ENCODE measurements around the gene ZNF710. TPM values are rescaled to one million over a fixed set of nuclear protein-coding genes. Genes with fewer than 3 reads are reported as not detected.

The ZNF710 gene
- total RNA-seq, 1 experiment from 2014 or later = 10.0 TPM

- TF ChIP-seq EGR1 (IDR thresholded peaks at IDR 0.05; ENCODE audit: low read depth) (no peak), SIN3A (IDR thresholded peaks at IDR 0.05; ENCODE audit: low read depth) (no peak), FOSL1 (IDR thresholded peaks at IDR 0.05; ENCODE audit: low read depth) (no peak), SRF (IDR thresholded peaks at IDR 0.05; ENCODE audit: low read depth) (no peak), EZH2 (IDR thresholded peaks at IDR 0.05) (no peak), ELF1 (IDR thresholded peaks at IDR 0.05; ENCODE audit: borderline replicate concordance, low read depth) (no peak), POLR2AphosphoS5 (IDR thresholded peaks at IDR 0.05; ENCODE audit: low read depth, low read length) (no peak), ZBTB33 (IDR thresholded peaks at IDR 0.05; ENCODE audit: extremely low read depth, insufficient replicate concordance, low read length) (no peak)
These were observed 12.4 kb downstream of the ZNF710 start (continued) for GRCh38 chr15:90013503-90013937.

- Histone ChIP-seq H3K27ac (ENCODE audit: low read depth, low read length) (no peak overlapping the region), H2AFZ (ENCODE audit: low read depth, low read length, poor library complexity, severe bottlenecking) (no peak overlapping the region), H3K27me3 (ENCODE audit: insufficient read depth, low read length) (no peaks in the 10 kb centered on the region), H3K9me2 (ENCODE audit: insufficient read depth) (no peaks in the 10 kb centered on the region), H3K79me2 (ENCODE audit: insufficient read depth, low read length) (peaks cover 6% of the 10 kb centered on the region; the same call in 1 of the 2 replicates), H3K9ac (ENCODE audit: low read length) (no peak overlapping the region), H3K4me2 (ENCODE audit: low read length) (no peak overlapping the region), H3K4me3 (replicated peaks in 1 of 2; ENCODE audit: low read depth in 1 of 2, low read length in 2 of 2) (no peak overlapping the region), H3K36me3 (ENCODE audit: control insufficient read depth in 1 of 2, insufficient read depth in 2 of 2, low read length in 2 of 2) (no peaks in the 10 kb centered on the region), H4K20me1 (ENCODE audit: insufficient read depth) (no peaks in the 10 kb centered on the region), H3K4me1 (ENCODE audit: control insufficient read depth in 1 of 2, insufficient read depth in 2 of 2, low read length in 2 of 2) (peaks cover 4 to 11% of the 10 kb centered on the region in 2 experiments; a peak in 3 of 4 replicates), H3K9me3 (ENCODE audit: control insufficient read depth in 1 of 2, insufficient read depth in 1 of 2, low read depth in 1 of 2, low read length in 2 of 2) (peaks cover 9 to 12% of the 10 kb centered on the region in 2 experiments; a peak in 3 of 4 replicates)
- intact Hi-C loops (cut with micrococcal nuclease) = no loop called here
- RAD21 ChIA-PET (ENCODE audit: low non-redundant PET in 1 of 2, low total read pairs in 2 of 2, uncharacterized antibody in 2 of 2, unreplicated experiment in 2 of 2) = no interaction called here
- BruUV-seq (replicated peaks) = no TSS peak
- ATAC-seq = no peak
- CTCF ChIA-PET = no interaction called here
- TF ChIP-seq ZNF274 (IDR thresholded peaks at IDR 0.05; ENCODE audit: low read depth, low read length) (no peak), POLR2A (IDR thresholded peaks at IDR 0.05; ENCODE audit: borderline replicate concordance, extremely low read depth, insufficient read depth, insufficient read length) (no peak), SRF (IDR thresholded peaks at IDR 0.05; ENCODE audit: low read depth) (no peak), SIN3A (IDR thresholded peaks at IDR 0.05; ENCODE audit: low read depth) (no peak), TCF7L2 (IDR thresholded peaks at IDR 0.05; ENCODE audit: borderline replicate concordance, extremely low read depth, insufficient read depth, insufficient read length) (no peak), EZH2 (IDR thresholded peaks at IDR 0.05) (no peak), RAD21 (IDR thresholded peaks at IDR 0.05; ENCODE audit: low read depth) (no peak), ZFX (IDR thresholded peaks at IDR 0.05) (no peak), ZBTB33 (IDR thresholded peaks at IDR 0.05; ENCODE audit: extremely low read depth, insufficient replicate concordance, low read length) (no peak), SP1 (IDR thresholded peaks at IDR 0.05; ENCODE audit: low read depth) (no peak), MAX (IDR thresholded peaks at IDR 0.05) (no peak), YY1 (IDR thresholded peaks at IDR 0.05; ENCODE audit: extremely low read depth, insufficient replicate concordance, low read depth, low read length) (no peak)
- POLR2A ChIA-PET = no interaction called here
- no peak for DNase-seq (ENCODE audit: low read depth, low spot score)
These were observed 14.2 kb downstream of the ZNF710 start for GRCh38 chr15:90015294-90015693.
